ENCODE measurements around the gene SERPINF2.
"Not testable (repeated sequence)": the region's sequence is repeated elsewhere in the genome, so short reads cannot be mapped to it uniquely, and the experiment has no call there.

The SERPINF2 gene

DNA sequence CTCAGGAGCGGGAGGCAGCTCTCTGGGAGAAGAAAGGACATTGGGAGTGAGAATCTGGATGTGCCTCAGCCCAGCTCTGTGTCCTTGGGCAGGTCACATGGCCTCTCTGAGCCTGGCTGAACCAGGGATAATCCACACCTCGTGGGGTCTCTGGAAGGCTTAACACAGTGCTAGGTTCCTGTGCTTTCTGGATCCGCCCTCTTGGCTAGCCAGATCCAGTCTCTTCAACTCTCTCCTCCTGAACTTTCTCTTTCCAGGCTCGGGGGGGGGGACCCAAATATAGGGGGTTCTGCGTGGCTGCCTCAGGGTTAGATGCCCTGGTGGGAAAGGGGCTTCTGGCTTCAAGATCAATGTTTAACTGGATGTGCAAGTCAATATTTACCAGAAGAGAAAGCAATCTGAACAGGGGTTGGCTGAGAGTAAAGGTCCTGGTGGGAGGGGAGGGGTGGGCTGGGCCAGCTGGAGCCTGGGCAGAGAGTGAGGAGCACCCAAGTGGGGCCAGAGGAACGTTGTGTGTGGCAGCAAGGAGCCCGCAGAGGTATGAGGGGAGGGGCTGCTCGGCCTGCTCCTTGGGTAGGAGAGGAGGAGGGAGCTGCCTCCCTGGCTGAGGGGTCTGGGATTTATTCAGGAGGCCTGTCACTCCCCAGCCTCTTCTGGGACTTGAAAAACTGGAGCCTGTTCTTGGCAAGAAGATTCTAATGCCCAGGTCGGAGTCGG lies at the start of gene SERPINF2:
Gene SERPINF2, plus strand, starts transcription at position 501 of the 717 bp plus-strand sequence. CDS start 2,125 bp downstream, outside the sequence.
- no peak for DNase-seq

DNA sequence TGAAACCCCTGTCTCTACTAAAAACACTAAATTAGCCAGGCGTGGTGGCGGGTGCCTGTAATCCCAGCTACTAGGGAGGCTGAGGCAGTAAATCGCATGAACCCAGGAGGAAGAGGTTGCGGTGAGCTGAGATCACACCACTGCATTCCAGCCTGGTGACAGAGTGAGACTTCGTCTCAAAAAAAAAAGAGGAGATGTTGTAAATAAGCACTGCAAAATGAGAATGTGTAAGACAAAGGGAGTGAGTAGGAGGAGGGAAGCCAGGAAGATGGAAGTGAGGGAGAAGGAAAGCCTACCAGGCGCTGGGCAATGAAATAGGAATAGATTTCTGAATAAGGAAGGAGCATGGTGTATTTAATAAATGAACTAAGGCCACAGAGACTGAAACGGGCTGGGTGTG lies 49.3 kb upstream of the SERPINF2 start:
- no peak for DNase-seq

DNA sequence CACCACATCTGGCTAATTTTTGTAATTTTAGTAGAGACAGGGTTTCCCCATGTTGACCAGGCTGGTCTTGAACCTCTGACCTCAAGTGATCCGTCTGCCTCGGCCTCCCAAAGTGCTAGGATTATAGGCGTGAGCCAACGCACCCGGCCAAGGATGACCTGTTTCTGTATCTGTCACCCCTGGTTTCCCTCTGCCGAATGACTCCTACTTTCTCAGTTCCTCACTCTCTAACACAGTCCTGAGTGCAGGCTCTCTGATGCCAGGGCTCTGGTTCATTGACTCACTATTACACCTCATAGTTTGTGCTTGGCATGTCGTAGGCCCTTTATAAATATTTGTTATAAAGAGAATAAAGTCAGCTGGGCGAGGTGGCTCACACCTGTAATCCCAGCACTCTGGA lies 47.3 kb upstream of the SERPINF2 start:
- no peak for DNase-seq

DNA sequence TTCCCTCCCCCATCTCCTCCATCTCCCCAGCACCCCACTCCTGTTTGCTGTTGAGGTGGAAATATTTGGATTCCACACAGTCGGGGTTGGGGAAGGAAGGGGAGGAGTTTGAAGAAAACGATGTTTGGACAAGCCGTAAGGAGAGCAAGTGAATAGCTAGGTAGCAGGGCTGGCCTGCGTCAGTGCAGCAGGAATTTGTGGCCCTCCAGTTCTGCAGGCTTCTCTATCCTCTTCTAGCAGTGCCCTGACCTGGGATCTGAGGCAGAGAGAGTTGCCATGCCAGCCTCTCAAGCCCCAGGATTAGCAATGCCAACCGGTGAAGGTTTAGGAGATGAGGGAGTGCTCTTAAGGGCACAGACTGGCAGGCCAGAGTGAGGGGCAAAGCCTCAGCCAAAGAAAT lies 45.0 kb upstream of the SERPINF2 start:
- no peak for DNase-seq

DNA sequence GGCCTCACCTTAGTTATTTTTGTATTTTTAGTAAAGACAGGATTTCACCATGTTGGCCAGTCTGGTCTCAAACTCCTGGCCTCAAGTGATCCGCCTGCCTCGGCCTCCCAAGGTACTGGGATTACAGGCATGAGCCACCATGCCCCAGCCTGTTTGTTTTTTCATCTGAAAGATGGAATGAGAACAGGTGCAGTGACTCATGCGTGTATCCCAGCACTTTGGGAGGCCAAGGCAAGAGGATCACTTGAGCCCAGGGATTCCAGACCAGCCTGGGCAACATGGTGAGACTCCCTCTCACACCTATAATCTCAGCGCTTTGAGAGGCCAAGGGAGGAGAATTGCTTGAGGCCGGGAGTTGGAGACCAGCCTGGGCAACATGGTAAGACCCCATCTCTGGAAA lies 42.8 kb upstream of the SERPINF2 start:
- not testable (repeated sequence) for DNase-seq

DNA sequence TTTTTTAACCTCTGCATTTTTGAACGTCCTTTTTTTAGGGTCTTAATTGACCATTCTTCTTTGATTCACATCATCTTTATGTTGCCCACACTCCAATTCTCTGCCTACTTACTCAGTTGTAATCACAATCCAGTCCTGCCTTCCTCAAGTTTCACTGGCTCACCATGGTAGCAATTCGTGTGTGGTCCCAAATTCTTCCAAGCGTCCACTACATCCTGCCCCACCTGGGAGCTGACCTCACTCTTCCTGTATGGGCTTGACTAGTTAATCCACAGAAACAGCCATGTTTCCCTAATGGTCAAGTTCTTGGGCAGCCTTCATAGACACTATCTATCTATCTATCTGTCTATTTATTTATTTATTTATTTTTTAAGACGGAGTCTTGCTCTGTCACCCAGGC lies 39.6 kb upstream of the SERPINF2 start:
- DNase-seq: no peak

DNA sequence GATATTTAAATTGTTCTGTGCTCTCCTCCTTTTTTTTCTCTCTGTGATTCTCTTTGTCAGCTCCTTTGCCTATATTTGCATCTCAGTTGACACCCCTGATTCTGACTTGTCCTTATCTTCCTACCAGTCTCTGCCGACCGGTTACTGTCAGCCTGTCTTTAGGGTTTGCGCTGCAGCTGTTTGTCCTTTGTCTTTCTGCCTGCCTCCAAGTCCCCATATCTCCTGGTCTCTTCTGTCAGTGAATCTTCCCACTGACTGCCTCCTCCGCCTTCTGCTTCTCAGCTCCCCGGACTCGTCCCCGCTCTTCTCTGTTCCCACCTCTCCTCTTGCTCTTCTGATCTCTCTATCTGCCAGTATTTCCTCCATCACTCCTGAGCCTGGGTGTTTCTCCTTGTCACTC lies 37.7 kb upstream of the SERPINF2 start:
- DNase-seq: no peak

DNA sequence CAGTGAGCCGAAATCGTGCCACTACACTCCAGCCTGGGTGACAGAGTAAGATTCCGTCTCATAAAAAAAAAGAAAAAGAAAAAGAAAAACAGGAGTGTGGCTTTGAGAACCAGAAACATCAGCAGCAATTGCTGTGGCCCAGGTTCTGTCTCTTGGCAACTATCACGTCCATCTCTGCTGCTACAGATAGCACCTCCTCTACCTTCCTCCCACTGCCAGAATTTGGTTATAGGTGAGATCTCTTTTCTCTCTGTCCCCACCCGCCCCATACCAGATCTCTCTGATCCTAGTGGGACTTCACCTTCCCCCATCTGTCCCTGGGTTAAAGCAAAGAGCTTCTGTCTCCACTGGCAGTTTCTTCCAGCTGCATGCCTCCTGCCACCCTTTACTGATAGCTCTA lies 35.6 kb upstream of the SERPINF2 start:
- peak; percentile 64 for DNase-seq

DNA sequence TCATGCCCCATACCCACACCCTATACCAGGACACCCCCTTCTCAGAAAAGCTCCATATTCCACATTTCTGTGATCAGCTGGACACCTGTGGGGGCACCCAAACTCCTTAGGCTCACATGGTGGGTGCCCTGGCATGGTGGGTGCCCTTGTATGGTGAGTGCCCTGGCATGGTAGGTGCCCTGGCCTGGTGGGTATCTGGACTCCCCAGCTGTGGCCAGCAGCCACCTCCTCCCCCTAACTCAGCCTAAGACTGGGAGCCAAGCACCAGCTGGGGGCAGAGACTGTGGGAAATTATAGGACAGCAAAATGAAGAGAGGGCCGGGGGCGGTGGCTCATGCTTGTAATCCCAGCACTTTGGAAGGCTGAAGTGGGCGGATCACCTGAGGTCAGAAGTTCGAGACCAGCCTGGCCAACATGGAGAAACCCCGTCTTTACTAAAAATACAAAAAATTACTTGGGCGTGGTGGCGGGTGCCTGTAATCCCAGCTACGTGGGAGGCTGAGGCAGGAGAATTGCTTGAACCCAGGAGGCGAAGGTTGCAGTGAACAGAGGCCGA lies 33.8 kb upstream of the SERPINF2 start:
- DNase-seq: not testable (repeated sequence)

DNA sequence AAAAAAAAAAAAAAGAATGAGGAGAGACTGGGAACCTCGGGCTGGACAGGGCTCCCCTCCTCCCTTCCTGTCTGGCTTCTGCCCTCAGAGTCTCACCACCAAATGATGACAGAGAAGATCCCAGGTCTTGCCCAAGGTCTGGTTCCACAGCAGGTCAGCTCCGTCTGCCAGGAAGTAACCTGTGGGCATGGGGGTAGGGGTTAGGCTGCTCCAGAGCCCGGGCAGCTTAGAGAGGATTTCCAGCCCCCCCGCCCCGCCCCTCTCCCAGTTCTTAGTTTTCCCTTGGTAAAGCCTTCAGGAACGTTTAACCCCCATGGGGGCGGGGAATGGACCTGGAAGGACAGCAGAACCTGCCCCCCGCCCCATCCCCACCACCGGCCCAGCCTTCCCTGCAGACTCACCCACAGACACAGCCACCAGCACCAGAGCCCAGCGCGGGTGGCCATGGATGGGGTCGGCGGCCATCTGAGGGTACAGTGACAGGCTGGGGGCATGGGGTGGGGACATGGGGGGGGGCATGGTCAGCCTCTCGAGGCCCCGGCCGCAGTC lies 33.2 kb upstream of the SERPINF2 start:
- no peak for DNase-seq

DNA sequence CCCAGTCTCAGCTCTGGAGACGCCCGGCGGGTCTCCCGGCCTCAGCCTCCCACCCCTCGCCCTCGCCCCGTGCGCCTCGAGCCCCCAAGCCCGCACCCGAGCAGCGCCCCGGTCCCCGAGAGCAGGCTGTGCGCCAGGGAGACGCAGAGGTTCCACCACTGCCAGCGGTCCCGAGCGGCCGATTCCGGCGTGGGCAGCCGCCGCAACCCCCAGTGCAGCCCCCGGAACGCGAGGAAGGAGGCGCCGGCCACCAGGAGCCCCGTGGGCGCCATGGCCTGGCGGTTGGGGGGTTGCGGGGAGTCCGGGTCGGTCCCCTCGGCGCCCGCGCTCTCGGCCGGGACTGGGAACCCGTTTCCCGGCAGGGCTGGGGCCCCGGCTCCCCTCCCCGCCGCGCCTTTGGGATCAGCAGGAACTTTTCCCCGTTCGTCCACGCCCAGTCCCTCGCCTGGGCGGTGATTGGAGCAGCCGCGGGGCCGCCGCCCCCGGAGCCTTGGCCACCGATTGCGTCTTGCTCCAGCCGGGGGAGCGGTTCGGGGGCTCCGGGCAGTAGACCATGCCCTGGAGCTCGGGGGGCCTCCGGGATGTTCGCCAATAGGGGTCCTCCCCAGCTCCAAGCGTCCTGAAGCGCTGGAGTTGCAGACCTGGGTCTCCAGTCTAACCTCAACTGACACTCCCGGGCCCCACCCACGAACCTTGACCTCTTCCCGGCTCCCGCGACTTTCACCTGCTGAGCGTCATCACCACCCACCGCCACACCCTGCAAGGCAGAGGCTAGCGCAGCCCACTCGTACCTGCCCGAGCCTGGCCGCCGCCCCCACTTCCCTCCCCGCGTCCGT lies 32.5 kb upstream of the SERPINF2 start, which contains the start of gene TLCD2:
Gene TLCD2, minus strand, starts transcription at position 407 of the 836 bp plus-strand sequence. Its CDS starts 135 bp downstream, at position 272.
- no peak for DNase-seq

DNA sequence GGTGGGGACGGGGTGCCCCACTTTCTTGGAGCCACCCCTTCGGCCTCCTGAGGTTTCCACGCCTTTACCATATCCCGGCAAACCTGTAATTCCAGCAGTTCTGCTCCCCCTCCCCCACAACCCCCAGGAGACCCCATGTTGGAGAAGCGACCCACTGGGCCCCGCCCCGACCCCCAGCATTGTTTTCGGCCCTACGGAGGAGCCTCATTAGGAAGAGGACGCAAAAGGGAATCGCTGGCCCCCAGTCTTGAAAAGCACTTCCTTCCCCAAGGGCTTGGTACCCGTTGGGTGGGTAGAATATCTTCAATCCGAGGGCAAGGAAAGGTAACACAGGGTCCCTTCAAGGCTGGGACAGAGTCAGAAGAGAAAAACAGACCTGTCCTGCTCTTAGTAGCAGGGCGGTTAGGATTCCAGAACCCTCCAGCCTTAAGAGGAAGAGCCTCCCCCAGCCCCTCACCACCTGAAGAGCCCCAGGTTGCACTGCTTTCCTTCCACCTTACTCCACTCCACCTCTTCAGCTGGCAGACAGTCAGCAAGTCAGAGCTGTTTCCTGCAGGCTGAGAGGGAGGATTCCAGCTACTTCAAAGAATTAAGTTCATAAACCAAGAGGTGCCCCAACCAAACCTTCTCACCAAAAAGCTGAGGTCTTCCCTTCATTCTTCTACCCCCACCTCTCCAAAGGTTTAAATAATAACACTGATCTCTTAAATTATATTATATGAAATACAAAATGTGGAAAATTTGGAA lies 31.7 kb upstream of the SERPINF2 start:
- DNase-seq: no peak

DNA sequence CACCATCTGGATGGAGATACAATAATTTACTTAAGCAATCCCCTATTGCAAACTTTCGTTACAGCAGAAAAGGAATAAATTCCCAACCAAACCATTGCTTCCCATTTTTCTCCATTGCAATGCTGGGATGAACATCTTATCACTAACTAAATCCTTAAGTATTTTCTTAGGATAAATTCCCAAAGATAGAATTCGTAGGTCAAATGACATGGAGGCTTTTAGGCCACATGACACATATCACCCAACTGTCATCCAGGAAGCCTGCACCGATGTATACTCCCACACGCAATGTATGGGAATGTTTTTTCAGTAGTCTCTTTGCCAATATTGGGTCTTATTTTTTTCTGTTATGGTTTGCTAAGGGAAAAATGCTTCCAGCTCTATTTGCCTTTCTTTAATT lies 30.9 kb upstream of the SERPINF2 start:
- DNase-seq: no peak

DNA sequence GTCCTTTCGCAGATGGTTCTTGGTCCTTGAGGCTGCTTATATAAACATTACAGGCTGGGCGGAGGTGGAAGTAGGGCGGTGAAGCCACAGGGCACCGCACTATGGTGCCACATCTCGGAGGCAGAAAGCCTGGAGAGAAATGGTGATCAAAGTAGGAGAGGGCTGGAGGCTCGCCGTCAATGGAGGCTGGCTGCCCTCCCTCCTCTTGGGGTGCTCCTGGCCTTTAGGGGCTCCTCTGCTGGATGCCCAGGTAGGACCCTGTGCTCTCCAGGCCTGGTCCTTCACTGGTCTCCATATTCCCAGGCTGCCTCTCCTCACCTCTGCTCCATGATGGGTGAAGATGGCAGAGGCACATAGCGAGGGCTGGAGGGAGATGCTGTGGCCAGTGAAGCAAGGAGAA lies 30.4 kb upstream of the SERPINF2 start:
- no peak for DNase-seq

DNA sequence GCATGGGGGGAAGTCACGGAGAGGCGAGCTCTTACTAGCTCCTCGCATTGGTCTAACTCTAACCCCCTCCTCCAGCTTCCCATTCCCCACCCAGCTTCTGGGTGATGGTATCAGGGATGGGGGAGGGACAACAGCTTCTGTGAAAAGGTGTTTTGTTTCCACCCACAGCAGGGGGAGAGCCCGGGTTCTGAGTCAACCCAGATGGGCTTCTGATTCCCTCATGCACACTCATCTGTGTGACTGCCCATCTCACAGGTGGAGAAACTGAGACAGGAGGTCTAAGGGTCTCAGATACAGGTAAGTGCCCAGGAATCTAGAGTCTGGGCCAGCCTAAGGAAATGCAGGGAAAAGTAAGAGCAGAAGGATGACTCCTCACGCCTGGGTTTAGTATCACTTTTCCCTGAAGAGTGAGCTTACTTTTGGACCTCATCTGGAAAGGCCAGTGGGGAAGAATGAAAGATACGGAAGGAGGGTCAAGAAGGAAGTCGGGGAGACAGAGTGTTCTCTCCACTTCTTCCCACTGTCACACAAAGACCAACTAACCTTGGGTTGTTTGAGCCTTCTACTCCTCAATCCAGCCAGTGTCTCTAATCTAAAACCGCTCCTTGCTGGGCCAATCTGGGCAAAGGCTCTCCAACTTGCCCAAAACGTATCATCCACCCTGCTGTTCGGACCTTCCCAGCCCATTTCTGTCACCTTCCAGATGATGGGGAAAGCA lies 29.4 kb upstream of the SERPINF2 start:
- DNase-seq: no peak

DNA sequence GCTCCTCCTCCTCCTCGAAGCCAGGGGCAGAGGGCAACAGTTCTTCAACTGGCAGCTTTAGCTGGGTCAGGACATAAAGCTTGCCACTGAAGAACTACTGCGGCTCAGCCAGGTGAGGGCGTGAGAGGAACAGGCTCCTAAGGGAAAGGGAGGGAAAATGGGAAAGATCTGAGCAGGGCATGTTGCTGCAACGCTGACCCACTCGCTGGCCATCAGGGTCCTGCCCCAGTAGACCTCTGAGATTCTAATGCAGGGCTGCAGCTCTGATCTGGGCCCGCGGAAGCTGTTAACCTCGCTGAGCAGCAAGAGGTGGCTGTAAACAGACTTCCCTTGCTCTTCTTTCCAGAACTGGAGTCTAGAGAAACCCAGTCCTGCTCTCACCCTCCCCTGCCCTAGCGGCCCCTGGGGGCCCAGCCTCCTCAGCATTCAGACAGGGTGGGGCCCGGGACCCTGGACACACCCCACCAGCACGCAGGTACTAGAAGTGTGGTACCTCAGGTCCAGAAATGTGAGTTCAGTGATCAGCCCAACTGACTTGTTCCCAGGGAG lies 28.7 kb upstream of the SERPINF2 start:
- no peak for DNase-seq

DNA sequence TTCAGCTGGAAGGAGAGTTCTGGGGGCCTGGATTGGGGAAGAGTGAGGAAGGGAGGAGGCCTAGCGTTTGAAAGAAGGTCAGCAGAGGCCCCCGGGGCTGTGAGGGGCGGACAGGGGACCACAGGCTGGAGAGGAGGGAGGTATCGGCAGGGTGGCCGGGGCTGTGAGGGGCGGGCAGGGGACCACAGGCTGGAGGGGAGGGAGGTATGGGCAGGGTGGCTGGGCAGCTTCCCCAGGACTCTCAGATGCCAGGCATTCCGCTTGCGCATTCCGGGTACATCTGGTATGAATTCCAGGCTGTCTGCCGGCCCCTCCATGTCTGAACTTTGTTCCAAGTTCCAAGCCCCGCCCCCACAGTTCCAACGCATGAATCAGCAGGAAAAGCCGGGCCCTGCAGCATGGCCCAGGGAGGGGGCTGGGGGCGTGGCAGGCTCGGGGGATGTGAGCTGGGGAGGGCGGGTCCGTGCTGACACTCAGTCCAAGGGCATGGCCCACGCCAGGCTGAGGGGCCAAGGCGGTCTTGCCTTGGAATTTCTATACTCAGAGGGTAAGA lies 28.2 kb upstream of the SERPINF2 start:
- no peak for DNase-seq

DNA sequence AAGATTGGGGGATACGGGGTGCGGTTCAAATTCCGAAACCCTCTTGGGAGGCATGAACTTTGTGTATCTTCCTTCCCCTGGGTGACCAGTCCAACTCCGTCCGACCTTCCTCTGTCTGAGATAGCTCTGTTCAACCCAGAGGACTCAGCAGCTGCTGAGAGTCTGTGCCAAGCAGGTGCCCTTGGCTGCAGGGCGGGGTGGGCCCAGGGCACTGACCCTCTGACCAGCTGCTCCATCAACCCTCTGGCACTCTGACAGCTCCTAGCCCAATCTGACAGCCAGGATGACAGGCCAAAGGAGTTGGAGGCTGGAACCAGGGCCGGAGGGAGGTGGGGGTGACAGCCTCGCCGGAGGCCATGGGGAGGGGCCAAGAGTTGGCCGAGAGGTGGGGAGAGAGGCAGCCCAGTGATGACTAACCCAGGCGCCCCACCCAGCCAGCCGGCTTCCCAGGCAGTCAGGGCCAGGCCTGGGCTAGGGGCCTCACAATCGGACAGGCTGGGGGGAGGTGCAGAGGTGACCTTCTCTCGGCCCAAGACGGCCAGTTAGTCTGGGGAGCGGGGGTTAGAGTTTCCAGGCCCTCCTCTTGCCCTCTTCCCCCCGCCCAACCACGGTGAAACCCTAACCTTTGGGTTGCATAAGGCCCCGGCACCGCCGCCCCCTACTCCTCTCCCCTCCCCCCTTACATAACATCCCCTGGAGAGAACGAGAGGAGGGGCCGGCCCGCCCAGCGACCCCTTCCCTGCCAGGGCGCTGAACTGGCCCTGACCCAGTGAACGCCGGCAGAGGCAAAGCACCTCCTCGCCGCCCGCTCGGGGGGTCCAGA lies 27.5 kb upstream of the SERPINF2 start:
- DNase-seq: peak; percentile 54

DNA sequence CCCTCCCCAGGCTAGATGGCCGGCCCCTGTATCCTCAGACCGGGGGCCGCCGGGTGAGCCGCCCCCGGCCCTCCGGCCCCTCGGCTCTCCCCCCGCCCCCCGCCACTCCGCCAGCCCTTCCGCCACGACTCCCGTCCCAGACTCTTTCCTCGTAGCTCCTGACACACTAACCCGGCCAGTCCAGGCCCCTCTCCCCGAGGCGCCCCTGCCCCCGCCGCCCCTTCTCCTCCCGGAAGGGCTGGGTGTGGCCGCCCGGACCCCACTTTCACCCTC lies 26.9 kb upstream of the SERPINF2 start:
- DNase-seq: no peak

DNA sequence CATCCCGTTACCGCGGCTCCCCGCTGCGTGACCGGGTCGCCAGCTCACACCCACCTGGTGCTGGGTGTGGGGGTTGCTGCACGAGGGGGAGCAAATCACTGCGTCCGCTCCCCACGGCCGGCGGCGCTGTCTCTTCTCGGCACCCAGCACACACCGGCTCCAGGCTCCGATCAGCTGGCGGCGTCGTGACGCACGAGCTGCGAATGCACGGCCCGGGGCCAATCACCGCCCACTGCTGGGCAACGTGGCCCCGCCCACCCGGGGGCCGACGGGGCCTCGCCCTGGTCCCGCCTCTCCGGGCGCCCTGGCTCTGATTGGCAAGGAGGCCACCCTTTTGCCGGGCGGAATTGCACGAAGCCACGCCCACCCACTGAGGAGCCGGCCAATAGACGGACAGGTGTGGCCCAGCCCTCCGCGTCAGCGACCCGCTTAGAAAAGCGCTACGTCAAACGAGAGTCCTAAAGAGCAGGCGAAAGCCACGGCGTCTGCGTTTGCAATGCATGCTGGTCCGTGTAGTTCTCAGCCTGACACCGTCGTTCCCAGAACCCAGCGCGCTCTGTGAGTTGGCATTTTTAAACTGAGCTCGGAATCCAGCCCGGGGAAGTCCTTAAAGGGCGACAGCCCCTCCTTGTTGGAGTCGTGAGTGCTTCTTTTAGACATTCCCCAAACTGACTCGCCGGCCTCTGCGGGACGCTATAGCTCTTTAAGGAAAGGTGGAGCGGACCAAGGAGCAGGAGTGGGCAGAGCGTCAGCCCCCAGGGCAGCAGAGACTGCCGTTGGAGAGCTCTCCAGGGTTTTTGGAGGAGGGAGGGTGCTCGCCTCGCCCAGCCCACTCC lies 26.4 kb upstream of the SERPINF2 start:
- DNase-seq: peak; percentile 100
